ENCODE measurements around the gene NHSL2. TPM values are rescaled to one million over a fixed set of nuclear protein-coding genes. Genes with fewer than 3 reads are reported as not detected.

The NHSL2 gene
- total RNA-seq, 1 donor from 2014 or later = 4.0 TPM

DNA sequence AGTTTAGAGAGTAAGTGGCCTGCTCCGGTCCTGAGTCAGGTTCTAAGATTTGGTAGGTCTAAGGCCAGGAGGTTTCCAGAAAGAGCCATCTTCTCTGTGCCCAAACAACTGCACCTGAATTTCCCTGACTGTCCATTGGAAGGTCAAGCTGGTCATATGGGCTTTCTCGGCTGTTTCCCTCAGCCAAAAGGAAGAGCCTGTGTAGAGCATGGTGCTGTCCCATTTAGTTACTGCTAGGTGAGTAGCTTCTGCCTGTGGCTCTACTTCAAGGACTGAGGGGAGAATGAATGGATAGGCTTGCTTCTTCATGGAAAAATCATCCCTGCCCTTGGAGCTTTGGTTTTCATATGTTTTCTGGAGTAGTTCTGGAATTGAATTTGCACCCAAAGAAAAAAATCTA lies 33.7 kb downstream of the NHSL2 start:
- H3K4me3 ChIP-seq = no peak overlapping the region
- Mint-ChIP-seq H3K4me3 (no peak overlapping the region), H3K4me1 (peaks cover 12% of the 10 kb centered on the region), H3K27ac (no peak overlapping the region), H3K27me3 (ENCODE audit: insufficient read depth, low read depth) (peaks cover 2% of the 10 kb centered on the region), H3K36me3 (peaks cover 1% of the 10 kb centered on the region), H3K9me3 (no peaks in the 10 kb centered on the region)
- no peak overlapping the region for H3K4me2 ChIP-seq
- no peak overlapping the region for H3K27ac ChIP-seq
- H3F3A ChIP-seq (ENCODE audit: low read depth) = no peaks in the 10 kb centered on the region
- no peaks in the 10 kb centered on the region for H4K20me1 ChIP-seq (ENCODE audit: low read depth)
- H3K36me3 ChIP-seq = no peaks in the 10 kb centered on the region
- no peak for DNase-seq (ENCODE audit: low spot score)
- H3K9ac ChIP-seq = no peak overlapping the region
- no peaks in the 10 kb centered on the region for H3K4me1 ChIP-seq
- no peak for TF ChIP-seq EZH2 (IDR thresholded peaks at IDR 0.05)
- no peak for TF ChIP-seq EZH2phosphoT487 (IDR thresholded peaks at IDR 0.05)
- TF ChIP-seq, protein P1, sequence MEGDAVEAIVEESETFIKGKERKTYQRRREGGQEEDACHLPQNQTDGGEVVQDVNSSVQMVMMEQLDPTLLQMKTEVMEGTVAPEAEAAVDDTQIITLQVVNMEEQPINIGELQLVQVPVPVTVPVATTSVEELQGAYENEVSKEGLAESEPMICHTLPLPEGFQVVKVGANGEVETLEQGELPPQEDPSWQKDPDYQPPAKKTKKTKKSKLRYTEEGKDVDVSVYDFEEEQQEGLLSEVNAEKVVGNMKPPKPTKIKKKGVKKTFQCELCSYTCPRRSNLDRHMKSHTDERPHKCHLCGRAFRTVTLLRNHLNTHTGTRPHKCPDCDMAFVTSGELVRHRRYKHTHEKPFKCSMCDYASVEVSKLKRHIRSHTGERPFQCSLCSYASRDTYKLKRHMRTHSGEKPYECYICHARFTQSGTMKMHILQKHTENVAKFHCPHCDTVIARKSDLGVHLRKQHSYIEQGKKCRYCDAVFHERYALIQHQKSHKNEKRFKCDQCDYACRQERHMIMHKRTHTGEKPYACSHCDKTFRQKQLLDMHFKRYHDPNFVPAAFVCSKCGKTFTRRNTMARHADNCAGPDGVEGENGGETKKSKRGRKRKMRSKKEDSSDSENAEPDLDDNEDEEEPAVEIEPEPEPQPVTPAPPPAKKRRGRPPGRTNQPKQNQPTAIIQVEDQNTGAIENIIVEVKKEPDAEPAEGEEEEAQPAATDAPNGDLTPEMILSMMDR (IDR thresholded peaks at IDR 0.05) = no peak
- H2AFZ ChIP-seq (replicated peaks) = no peak overlapping the region
- H3K79me2 ChIP-seq (ENCODE audit: low read depth) = no peaks in the 10 kb centered on the region
- no peaks in the 10 kb centered on the region for H3K9me3 ChIP-seq (ENCODE audit: low read depth)
- no peaks in the 10 kb centered on the region for H3K27me3 ChIP-seq

DNA sequence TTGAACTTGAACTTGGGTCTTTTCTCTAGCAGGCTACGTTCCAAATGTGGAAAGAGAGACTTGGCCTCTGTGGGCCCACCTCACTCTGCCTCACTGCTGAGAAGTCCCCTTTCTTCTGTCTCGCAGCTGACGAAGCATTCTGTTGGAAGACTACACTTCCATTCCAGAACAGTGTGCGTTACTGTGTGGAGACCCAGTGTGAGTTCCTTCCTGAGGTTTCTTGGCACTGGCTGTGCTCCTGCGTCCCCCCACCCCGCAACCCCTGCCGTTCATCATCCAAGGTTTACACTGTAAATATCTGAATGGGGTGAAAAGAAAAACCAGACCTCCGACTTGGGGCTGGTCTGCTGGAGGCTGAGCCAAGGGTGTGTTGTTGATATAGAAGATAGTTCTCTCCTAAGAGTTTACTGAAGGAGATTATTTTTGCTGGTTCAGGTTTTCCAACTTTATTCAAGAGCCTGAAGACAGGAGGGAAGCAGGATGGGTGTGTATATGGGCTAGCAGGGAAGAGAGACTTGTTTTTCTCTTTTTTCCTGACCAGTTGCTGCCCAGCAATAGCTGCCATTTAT lies 34.7 kb downstream of the NHSL2 start:
- H3F3A ChIP-seq (ENCODE audit: low read depth) = no peaks in the 10 kb centered on the region
- peaks cover 4% of the 10 kb centered on the region for H3K4me1 ChIP-seq
- no peak overlapping the region for H3K4me2 ChIP-seq
- no peak for DNase-seq (ENCODE audit: low spot score)
- TF ChIP-seq EZH2phosphoT487 (IDR thresholded peaks at IDR 0.05) (no peak), EZH2 (IDR thresholded peaks at IDR 0.05) (no peak)
- TF ChIP-seq, protein P1 (IDR thresholded peaks at IDR 0.05) = no peak
- no peaks in the 10 kb centered on the region for H3K9me3 ChIP-seq (ENCODE audit: low read depth)
- Mint-ChIP-seq H3K27ac (no peak overlapping the region), H3K9me3 (no peaks in the 10 kb centered on the region), H3K4me1 (peaks cover 19% of the 10 kb centered on the region), H3K4me3 (no peak overlapping the region), H3K27me3 (ENCODE audit: insufficient read depth, low read depth) (peaks cover 3% of the 10 kb centered on the region), H3K36me3 (peaks cover 1% of the 10 kb centered on the region)
- H4K20me1 ChIP-seq (ENCODE audit: low read depth) = no peaks in the 10 kb centered on the region
- H3K27me3 ChIP-seq = no peaks in the 10 kb centered on the region
- no peaks in the 10 kb centered on the region for H3K79me2 ChIP-seq (ENCODE audit: low read depth)
- H3K9ac ChIP-seq = no peak overlapping the region
- H3K27ac ChIP-seq = no peak overlapping the region
- no peak overlapping the region for H2AFZ ChIP-seq (replicated peaks)
- no peaks in the 10 kb centered on the region for H3K36me3 ChIP-seq
- no peak overlapping the region for H3K4me3 ChIP-seq

DNA sequence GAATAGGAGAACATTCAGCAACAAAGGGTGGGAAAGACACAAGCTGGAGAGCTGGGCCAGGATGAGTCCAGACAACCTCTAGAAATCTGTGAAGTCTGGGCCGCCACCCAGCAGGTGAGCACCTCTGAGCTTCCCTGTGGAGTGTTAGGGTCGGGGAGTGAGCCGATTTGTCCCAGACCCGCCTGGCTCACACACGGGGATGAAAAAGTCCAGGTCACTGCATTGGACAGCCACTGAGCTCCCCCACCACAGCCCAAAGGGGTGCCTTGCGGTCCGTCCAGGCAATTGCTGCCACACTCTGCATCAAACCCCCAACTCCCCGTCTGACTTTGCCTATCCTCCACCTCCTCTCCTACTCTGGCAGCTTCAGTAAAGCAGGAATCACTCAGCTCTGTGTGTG lies 38.7 kb downstream of the NHSL2 start:
- Histone ChIP-seq H2AFZ (replicated peaks) (no peak overlapping the region), H3K79me2 (ENCODE audit: low read depth) (no peaks in the 10 kb centered on the region), H3K9ac (no peak overlapping the region), H4K20me1 (ENCODE audit: low read depth) (no peaks in the 10 kb centered on the region), H3F3A (ENCODE audit: low read depth) (peaks cover 7% of the 10 kb centered on the region), H3K9me3 (ENCODE audit: low read depth) (no peaks in the 10 kb centered on the region), H3K27me3 (no peaks in the 10 kb centered on the region), H3K4me2 (no peak overlapping the region), H3K4me3 (no peak overlapping the region), H3K4me1 (peaks cover 16% of the 10 kb centered on the region), H3K36me3 (no peaks in the 10 kb centered on the region), H3K27ac (no peak overlapping the region)
- peaks cover 1% of the 10 kb centered on the region for H3K36me3 Mint-ChIP-seq
- no peak overlapping the region for H3K27ac Mint-ChIP-seq
- no peak overlapping the region for H3K4me3 Mint-ChIP-seq
- no peaks in the 10 kb centered on the region for H3K9me3 Mint-ChIP-seq
- H3K27me3 Mint-ChIP-seq (ENCODE audit: insufficient read depth, low read depth) = peaks cover 8% of the 10 kb centered on the region
- TF ChIP-seq, protein P1 (IDR thresholded peaks at IDR 0.05) = no peak
- TF ChIP-seq EZH2 (IDR thresholded peaks at IDR 0.05) (no peak), EZH2phosphoT487 (IDR thresholded peaks at IDR 0.05) (no peak)
- H3K4me1 Mint-ChIP-seq = peaks cover 32% of the 10 kb centered on the region
- no peak for DNase-seq (ENCODE audit: low spot score)
